ENCODE measurements around the gene KIAA1671.

- TF ChIP-seq CTCF (IDR thresholded peaks at IDR 0.05) (no peak), EP300 (IDR thresholded peaks at IDR 0.05) (peak in 1 of 2 donors; percentile 34), POLR2A (IDR thresholded peaks at IDR 0.05) (no peak)
Measured at GRCh38 chr22:24989541-24989951, 37.0 kb downstream of the KIAA1671 start.
